Keratinocyte (primary cell): ENCODE data around the gene SCNN1A.

Source experiments
- EZH2 ChIP-seq: IDR thresholded peaks from one replicate; pipeline ENCODE4 v1.6.1; 2012; ENCODE audit warnings: inconsistent platforms, mild to moderate bottlenecking, low read length, moderate library complexity
- TF ChIP-seq, protein P1 (sequence below), 3 experiments: IDR thresholded peaks in 1 of 3; conservative IDR thresholded peaks in 1 of 3; optimal IDR thresholded peaks in 1 of 3; 2 replicates in 2 of 3; 3 replicates in 1 of 3; pipeline versions ENCODE3 to v1.5.1; 2011; ENCODE audit warnings: low read length in 3 of 3, mild to moderate bottlenecking in 3 of 3, moderate library complexity in 2 of 3, control low read depth in 1 of 3, inconsistent platforms in 1 of 3; ENCODE audit not compliant: insufficient read depth in 2 of 3; ENCODE audit errors: extremely low read depth in 1 of 3

DNA sequence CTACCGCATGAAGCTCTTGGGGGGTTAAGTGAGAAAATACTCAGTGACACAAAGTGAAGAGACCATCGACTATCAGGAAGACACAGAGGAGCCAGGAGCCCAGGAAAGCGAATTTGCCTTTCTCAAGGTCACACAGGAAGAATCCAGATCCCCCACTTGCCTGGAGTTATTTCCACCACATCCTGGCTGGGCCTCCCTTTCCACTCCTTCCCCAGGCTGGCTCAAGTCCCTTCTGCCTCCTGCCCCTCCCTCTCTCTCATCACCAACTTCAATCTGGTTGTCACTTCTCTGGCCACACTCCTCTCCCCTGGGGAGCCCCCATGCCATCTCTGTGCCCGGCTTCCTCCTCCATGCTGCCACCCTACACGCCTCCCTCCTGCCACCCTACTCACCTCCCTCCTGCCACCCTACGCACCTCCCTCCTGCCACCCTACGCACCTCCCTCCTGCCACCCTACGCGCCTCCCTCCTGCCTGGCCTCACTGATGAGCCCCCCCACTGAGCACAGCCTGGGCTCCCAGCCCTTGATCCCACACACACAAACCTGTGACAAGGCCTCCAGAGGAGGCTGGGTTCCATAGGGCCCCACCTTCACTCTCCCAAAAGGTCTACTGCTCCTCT, 6.3 kb downstream of the SCNN1A start:
- TF ChIP-seq EZH2, result no peak
- TF ChIP-seq, protein P1, sequence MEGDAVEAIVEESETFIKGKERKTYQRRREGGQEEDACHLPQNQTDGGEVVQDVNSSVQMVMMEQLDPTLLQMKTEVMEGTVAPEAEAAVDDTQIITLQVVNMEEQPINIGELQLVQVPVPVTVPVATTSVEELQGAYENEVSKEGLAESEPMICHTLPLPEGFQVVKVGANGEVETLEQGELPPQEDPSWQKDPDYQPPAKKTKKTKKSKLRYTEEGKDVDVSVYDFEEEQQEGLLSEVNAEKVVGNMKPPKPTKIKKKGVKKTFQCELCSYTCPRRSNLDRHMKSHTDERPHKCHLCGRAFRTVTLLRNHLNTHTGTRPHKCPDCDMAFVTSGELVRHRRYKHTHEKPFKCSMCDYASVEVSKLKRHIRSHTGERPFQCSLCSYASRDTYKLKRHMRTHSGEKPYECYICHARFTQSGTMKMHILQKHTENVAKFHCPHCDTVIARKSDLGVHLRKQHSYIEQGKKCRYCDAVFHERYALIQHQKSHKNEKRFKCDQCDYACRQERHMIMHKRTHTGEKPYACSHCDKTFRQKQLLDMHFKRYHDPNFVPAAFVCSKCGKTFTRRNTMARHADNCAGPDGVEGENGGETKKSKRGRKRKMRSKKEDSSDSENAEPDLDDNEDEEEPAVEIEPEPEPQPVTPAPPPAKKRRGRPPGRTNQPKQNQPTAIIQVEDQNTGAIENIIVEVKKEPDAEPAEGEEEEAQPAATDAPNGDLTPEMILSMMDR (optimal IDR thresholded peaks at IDR 0.05 in 1 of 3, IDR thresholded peaks at IDR 0.05 in 1 of 3, conservative IDR thresholded peaks at IDR 0.05 in 1 of 3; ENCODE audit: extremely low read depth in 1 of 3, insufficient read depth in 2 of 3, low read length in 3 of 3), result no peak
